IPS DF 6.9 (cell line): ENCODE results near the gene DCP2.

Experiments
- DNase-seq: peaks from one replicate; pipeline ENCODE4 v3.0.0-alpha.2; 2013; ENCODE audit warnings: low read depth, low spot score
- H3K27ac ChIP-seq: one replicate; pipeline ENCODE4 v1.5.1; 2013; ENCODE audit warnings: low read length, control low read depth
- H3K27me3 ChIP-seq: 2 replicates; pipeline ENCODE4 v1.6.1; 2013; ENCODE audit warnings: mild to moderate bottlenecking, low read length; ENCODE audit not compliant: control insufficient read depth, insufficient read depth
- H3K36me3 ChIP-seq: 2 replicates; pipeline ENCODE4 v1.6.1; 2013; ENCODE audit warnings: low read length; ENCODE audit not compliant: control insufficient read depth, insufficient read depth
- H3K4me1 ChIP-seq: 2 replicates; pipeline ENCODE4 v1.6.1; 2013; ENCODE audit warnings: low read length; ENCODE audit not compliant: control insufficient read depth, insufficient read depth
- H3K4me3 ChIP-seq: 2 replicates; pipeline ENCODE4 v1.5.1; 2013; ENCODE audit warnings: mild to moderate bottlenecking, low read length
- H3K9me3 ChIP-seq: 2 replicates; pipeline ENCODE4 v1.6.1; 2013; ENCODE audit warnings: low read length, inconsistent platforms; ENCODE audit not compliant: control insufficient read depth, insufficient read depth
- WGBS: extraction: QIAGEN DNeasy Blood & Tissue Kit; methylation state at CpG from one replicate; pipeline ENCODE4 v1.1.7; 2013; ENCODE audit warnings: mixed read lengths, missing lambda C conversion rate; ENCODE audit not compliant: insufficient read length, insufficient coverage; 5-methylcytosine and 5-hydroxymethylcytosine counted together

DCP2 gene

GRCh38 chr5:113043491-113043931 lies 66.9 kb downstream of the DCP2 start:
- Histone ChIP-seq H3K36me3 (no peaks in the 10 kb centered on the region), H3K9me3 (no peaks in the 10 kb centered on the region), H3K27me3 (no peaks in the 10 kb centered on the region), H3K4me3 (no peak overlapping the region), H3K4me1 (no peaks in the 10 kb centered on the region), H3K27ac (no peak overlapping the region)
- no peak for DNase-seq
- no CpG with 5 or more reads among the region's 16 CpGs for WGBS

- no peak overlapping the region for H3K4me3 ChIP-seq
- DNase-seq = no peak
- H3K4me1 ChIP-seq = no peaks in the 10 kb centered on the region
- H3K9me3 ChIP-seq = no peaks in the 10 kb centered on the region
- no CpG with 5 or more reads among the region's 11 CpGs for WGBS
- H3K36me3 ChIP-seq = no peaks in the 10 kb centered on the region; the same call in 1 of the 2 replicates
- no peaks in the 10 kb centered on the region for H3K27me3 ChIP-seq
- H3K27ac ChIP-seq = no peak overlapping the region
Observed at GRCh38 chr5:113044776-113045465, 68.3 kb downstream of the DCP2 start.

DNA sequence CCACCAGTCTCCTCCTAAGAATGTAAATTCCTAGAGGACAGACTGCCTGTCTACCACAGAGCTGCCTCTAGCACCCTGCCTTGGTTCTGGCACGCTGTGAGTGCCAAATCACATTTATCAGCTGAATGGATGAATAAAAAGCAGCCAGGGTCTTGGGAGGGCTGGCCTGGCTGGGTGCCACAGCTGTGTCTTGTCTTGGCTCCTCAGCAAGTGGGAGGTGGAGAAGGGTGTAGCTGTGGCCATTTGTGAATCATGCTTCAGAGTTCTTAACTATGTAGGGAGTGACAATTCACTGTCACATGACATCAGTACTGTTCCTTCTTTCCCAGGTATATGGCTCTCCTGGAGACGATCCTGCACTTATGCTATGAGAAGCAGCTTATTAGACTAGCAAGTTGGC lies 70.6 kb downstream of the DCP2 start:
- no peak for DNase-seq
- no peak overlapping the region for H3K4me3 ChIP-seq
- no peaks in the 10 kb centered on the region for H3K27me3 ChIP-seq
- H3K36me3 ChIP-seq = no peaks in the 10 kb centered on the region; the same call in 1 of the 2 replicates
- WGBS = no CpG with 5 or more reads among the region's 2 CpGs
- H3K9me3 ChIP-seq = no peaks in the 10 kb centered on the region
- H3K4me1 ChIP-seq = no peaks in the 10 kb centered on the region
- H3K27ac ChIP-seq = no peak overlapping the region

DNA sequence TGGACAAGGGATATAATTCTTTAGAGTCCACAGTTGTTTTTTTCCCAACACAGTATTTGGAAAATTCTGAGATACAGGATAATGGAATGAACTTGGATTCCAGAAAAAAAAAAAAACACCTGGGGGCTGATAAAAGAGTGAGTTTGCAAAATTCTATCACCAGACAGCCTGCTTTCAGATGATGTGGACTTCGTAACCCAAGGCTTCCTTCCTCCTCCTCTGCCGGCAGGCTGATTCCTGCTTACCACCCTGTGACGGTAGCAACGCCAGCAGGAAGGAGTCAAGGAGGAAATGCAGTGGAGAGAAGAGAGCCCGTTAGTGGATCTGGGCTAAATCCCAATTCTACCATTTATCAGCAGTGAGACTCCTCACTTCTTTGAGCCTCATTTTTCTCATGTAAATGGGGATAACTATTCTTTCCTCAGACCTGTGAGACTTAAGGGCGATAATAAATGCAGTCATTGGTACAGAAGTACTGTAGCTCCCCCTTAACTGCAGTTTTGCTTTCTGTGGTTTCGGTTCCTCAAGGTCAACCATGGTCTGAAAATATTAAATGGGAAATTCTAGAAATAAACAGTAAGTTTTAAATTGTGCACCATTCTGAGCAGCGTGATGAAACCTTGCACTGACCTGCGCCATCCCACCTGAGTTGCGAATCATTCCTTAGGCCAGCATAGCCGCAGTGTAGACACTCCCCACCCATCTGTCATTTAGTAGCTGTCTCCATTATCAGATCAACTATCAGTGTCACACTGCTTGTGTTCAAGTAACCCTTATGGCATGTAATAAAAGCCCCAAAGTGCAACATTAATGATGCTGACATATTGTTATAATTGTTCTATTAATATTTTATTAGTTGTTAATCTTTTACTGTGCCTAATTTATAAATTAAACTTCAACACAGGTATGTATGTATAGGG lies 71.4 kb downstream of the DCP2 start:
- H3K27me3 ChIP-seq = no peaks in the 10 kb centered on the region
- H3K27ac ChIP-seq = no peak overlapping the region
- no peaks in the 10 kb centered on the region; the same call in 1 of the 2 replicates for H3K36me3 ChIP-seq
- no CpG with 5 or more reads among the region's 11 CpGs for WGBS
- no peak overlapping the region for H3K4me3 ChIP-seq
- H3K4me1 ChIP-seq = no peaks in the 10 kb centered on the region
- H3K9me3 ChIP-seq = no peaks in the 10 kb centered on the region
- no peak for DNase-seq

DNA sequence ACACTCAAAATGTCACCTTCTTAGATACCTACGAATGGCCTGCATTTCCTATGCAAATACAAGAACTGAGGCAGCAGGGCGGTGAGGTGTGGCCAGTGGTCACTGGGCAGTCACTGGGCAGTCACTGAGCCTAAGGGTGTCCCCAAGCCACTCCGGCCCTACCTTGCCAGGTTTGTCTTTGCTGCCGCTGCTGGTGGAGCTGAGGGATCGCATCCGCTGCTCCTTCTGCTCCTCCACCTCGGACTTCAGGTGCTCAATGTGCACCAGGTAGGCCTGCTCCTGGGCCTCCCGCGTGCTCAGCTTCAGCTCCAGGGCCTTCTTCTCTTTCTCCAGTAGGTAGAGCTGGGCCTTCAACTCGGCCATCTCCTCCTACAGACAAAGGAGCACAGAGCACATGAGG lies 72.3 kb downstream of the DCP2 start:
- Histone ChIP-seq H3K27me3 (no peaks in the 10 kb centered on the region), H3K9me3 (no peaks in the 10 kb centered on the region), H3K4me3 (no peak overlapping the region), H3K4me1 (no peaks in the 10 kb centered on the region; the same call in 1 of the 2 replicates), H3K36me3 (peaks cover 2% of the 10 kb centered on the region; the same call in 1 of the 2 replicates), H3K27ac (no peak overlapping the region)
- WGBS = no CpG with 5 or more reads among the region's 10 CpGs
- DNase-seq = no peak

GRCh38 chr5:113050721-113051382 lies 74.3 kb downstream of the DCP2 start:
- peaks cover 2% of the 10 kb centered on the region; the same call in 1 of the 2 replicates for H3K36me3 ChIP-seq
- WGBS = no CpG with 5 or more reads among the region's 9 CpGs
- H3K9me3 ChIP-seq = no peaks in the 10 kb centered on the region
- H3K27ac ChIP-seq = no peak overlapping the region
- H3K27me3 ChIP-seq = no peaks in the 10 kb centered on the region
- no peak for DNase-seq
- H3K4me1 ChIP-seq = no peaks in the 10 kb centered on the region; the same call in 1 of the 2 replicates
- H3K4me3 ChIP-seq = no peak overlapping the region

- no peaks in the 10 kb centered on the region; the same call in 1 of the 2 replicates for H3K4me1 ChIP-seq
- DNase-seq = no peak
- H3K27ac ChIP-seq = no peak overlapping the region
- no peaks in the 10 kb centered on the region for H3K27me3 ChIP-seq
- no peaks in the 10 kb centered on the region for H3K9me3 ChIP-seq
- no CpG with 5 or more reads among the region's 10 CpGs for WGBS
- H3K36me3 ChIP-seq = peaks cover 2% of the 10 kb centered on the region; the same call in 1 of the 2 replicates
- no peak overlapping the region for H3K4me3 ChIP-seq
Observed at GRCh38 chr5:113052041-113052795, 75.6 kb downstream of the DCP2 start.

DNA sequence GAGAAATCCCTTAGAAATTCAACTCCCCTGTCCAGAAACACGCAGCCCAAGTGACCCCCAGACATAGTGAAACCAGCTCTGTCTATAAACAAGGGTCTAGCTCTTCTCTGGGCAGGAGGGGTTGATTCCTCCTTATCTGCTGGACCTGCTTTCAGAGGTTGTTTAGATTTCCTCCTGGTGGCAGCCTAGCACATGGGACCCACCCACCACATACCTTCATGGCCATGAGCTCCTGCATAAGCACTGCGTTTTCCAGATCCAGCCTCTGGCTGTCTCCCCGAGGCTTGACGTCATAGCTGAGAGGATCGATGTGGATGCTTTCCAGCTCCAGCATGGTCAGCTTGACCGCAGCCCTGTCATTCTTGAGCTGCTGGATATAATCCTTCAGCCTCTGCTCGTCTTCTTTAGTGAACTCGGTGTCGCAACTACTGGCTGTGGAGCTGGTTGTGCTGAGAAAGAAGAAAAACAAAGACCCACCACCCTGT lies 77.0 kb downstream of the DCP2 start:
- H3K27me3 ChIP-seq = no peaks in the 10 kb centered on the region
- no peaks in the 10 kb centered on the region; the same call in 1 of the 2 replicates for H3K4me1 ChIP-seq
- peaks cover 2% of the 10 kb centered on the region; the same call in 1 of the 2 replicates for H3K36me3 ChIP-seq
- no CpG with 5 or more reads among the region's 9 CpGs for WGBS
- no peaks in the 10 kb centered on the region for H3K9me3 ChIP-seq
- DNase-seq = no peak
- no peak overlapping the region for H3K4me3 ChIP-seq
- H3K27ac ChIP-seq = no peak overlapping the region

DNA sequence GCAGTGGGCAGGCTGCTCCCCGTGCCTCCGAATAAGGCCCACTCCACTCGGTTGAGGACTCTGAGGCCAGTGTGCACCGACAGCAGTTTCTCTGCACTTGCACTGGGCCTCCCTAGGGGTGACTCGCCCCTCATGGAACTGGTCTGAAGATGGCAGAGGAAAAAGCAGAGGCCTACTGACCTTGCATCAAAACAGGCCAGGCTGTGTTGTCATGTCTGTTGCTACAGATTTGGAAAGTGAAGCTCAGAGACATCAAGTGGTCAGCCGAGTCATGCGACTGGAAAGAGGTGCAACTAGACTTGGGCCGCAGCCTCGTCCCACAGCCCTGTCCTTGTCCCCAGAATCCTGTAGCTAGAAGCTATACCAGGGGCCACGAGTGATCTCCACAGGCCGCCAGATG lies 78.3 kb downstream of the DCP2 start:
- no peak for DNase-seq
- no peaks in the 10 kb centered on the region; the same call in 1 of the 2 replicates for H3K4me1 ChIP-seq
- whole genome bisulfite sequencing = no CpG with 5 or more reads among the region's 11 CpGs
- H3K36me3 ChIP-seq = peaks cover 2% of the 10 kb centered on the region; the same call in 1 of the 2 replicates
- no peak overlapping the region for H3K4me3 ChIP-seq
- H3K9me3 ChIP-seq = no peaks in the 10 kb centered on the region
- H3K27ac ChIP-seq = no peak overlapping the region
- no peaks in the 10 kb centered on the region for H3K27me3 ChIP-seq
